Stimulated activated naive CD8-positive, alpha-beta T cell treated with anti-CD3 and anti-CD28 coated beads, Interleukin-15, Interleukin-2, amounts not matched to agents 100 U/mL and 50 U/mL, for 24 hours (primary cell): ENCODE data around the gene SERINC5.
A peak's percentile ranks its signal among the peaks of the same experiment; 100 is the strongest.
"Not testable (repeated sequence)": the region's sequence is repeated elsewhere in the genome, so short reads cannot be mapped to it uniquely, and the experiment has no call there.

Experiments
- ATAC-seq: fragments of 150-1000 bp; cut with Tn5 transposase; one replicate; pipeline ENCODE4 v1.10.0; 2021
- DNase-seq: peaks from one replicate; pipeline ENCODE4 v3.0.0; 2021

The SERINC5 gene

DNA sequence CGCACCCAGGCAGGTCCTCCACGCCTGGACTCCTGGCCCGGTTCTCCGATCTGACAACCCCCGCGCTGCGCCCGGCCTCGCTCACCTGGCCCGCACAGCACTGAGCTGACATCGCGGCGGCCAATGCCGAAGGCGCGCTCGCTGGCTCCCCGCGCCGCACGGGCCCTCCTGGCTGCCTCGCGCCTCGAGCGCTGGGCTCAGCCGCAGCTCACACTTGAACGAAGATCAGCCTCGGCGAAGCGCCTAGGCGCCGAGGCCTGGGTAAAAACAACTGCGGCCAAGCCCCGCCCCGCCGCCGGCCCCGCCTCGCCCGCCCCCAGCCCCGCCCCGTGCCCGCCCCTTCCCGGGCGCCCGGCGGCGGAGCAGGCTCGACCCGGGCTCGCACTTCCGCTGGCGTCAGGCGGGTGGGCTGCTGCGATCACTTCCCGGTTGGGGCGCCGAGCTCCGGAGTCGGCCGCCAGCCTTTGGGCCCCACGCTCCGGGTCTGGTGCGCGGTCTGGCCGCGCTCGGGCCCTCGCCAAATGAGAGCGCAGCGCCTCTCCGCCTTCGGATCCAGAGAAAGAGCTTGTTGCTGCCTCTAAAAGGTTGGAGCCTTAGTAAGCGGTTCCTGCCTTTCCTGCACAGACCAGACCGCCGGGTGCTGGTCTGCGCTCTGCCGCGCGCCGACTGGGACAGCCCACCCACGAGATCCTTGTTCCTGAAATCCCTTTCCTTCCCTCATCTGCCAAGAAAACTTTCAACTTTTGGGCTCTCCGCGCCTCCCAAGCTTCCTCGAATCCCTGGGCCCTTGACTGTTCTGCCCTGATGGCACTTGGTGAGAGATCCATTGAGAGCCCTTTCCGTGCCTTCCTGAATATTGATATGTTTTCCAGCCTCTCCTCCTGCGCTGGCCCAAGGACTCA lies at the start of gene SERINC5:
Gene SERINC5, minus strand, starts transcription at position 238 of the 902 bp plus-strand sequence. Its CDS starts 126 bp downstream, at position 112.
- DNase-seq (peak; percentile 89), ATAC-seq (peak; percentile 85)

DNA sequence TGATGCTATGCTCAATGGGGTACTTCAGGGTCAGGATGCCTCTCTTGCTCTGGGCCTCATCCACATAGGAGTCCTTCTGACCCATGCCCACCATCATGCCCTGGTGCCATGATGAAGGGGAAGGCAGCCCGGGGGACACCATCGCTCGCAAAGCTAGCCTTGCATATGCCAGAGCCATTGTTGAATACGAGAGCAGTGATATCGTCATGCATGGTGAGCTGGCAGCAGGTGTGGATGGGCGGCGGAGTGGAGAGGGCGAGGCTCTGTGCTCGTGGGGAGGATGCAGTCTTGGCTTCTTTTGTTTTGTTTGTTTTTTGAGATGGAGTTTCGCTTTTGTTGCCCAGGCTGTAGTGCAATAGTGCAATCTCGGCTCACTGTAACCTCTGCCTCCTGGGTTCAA lies 46.8 kb upstream of the SERINC5 start:
- ATAC-seq (no peak), DNase-seq (no peak)

DNA sequence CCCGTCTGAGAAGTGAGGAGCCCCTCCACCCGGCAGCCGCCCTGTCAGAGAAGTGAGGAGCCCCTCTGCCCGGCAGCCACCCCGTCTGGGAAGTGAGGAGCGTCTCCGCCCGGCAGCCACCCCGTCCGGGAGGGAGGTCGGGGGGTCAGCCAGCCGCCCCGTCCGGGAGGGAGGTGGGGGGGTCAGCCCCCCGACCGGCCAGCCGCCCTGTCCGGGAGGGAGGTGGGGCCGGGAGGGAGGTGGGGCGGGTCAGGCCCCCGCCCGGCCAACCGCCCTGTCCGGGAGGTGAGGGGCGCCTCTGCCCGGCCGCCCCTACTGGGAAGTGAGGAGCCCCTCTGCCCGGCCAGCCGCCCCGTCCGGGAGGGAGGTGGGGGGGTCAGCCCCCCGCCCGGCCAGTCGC lies 45.5 kb upstream of the SERINC5 start:
- ATAC-seq, DNase-seq: not testable (repeated sequence)

DNA sequence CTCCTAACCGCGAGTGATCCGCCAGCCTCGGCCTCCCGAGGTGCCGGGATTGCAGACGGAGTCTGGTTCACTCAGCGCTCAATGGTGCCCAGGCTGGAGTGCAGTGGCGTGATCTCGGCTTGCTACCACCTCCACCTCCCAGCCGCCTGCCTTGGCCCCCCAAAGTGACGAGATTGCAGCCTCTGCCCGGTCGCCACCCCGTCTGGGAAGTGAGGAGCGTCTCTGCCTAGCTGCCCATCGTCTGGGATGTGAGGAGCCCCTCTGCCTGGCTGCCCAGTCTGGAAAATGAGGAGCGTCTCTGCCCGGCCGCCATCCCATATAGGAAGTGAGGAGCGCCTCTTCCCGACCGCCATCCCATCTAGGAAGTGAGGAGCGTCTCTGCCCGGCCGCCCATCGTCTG lies 44.9 kb upstream of the SERINC5 start:
- not testable (repeated sequence) for ATAC-seq, DNase-seq

DNA sequence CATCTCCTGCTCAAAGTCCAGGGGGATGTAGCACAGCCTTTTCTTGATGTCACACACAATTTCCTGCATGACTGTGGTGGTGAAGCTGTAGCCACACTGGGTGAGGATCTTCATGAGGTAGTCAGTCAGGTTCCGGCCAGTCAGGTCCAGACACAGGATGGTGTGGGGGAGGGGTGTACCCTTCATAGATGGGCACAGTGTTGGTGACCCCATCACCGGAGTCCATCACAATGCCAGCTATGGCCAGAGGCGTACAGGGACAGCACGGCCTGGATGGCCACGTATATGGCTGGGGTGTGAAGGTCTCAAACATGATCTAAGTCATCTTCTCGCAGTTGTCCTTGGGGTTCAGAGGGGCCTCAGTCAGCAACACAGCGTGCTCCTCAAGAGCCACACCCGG lies 44.3 kb upstream of the SERINC5 start:
- DNase-seq (no peak), ATAC-seq (no peak)

DNA sequence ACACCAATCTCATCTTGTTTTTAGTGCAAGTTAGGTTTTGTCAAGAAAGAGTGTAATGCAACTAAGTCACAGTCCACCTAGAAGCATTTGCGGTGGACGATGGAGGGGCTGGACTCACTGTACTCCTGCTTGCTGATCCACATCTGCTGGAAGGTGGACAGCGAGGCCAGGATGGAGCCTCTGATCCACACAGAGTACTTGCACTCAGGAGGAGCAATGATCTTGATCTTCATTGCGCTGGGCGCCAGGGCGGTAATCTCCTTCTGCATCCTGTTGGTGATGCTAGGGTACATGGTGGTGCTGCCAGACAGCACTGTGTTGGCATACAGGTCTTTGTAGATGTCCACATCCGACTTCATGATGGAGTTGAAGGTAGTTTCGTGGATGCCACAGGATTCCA lies 43.8 kb upstream of the SERINC5 start:
- DNase-seq (no peak), ATAC-seq (no peak)

DNA sequence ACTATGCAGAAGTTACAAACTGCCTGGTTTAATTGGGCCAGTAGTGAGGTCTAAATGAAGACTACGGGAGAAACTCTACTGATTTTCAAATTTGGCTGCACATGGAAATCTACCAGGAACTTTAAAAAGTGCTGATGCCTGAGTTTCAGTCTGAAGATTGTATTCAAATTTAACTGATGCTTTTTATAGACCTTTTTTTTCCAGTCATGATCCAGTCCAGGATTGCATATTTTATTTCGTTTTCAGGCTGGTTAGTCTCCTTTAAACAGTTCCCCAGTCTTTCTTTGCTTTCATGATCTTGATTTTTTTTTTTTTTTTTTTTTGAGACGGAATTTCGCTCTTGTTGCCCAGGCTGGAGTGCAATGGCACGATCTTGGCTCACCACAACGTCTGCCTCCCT lies 40.3 kb upstream of the SERINC5 start:
- ATAC-seq: no peak
- DNase-seq: no peak

DNA sequence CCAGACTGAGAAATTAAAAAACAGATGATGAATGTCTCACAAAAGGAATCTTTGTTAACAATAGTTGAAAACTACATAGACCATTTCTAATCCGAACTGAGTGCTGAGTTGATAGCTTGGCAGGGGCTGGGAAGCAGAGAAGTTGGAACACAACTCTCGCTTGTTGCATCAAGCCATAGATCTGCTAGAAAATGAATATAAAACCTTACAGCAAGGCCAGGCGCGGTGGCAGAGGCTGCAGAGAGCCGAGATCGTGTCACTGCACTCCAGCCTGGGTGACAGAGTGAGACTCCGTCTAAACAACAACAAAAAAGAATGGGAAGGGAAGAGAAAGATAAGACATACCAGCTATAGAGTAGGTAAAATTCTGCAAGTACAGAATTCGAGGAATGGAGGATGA lies 35.9 kb upstream of the SERINC5 start:
- no peak for DNase-seq
- no peak for ATAC-seq

DNA sequence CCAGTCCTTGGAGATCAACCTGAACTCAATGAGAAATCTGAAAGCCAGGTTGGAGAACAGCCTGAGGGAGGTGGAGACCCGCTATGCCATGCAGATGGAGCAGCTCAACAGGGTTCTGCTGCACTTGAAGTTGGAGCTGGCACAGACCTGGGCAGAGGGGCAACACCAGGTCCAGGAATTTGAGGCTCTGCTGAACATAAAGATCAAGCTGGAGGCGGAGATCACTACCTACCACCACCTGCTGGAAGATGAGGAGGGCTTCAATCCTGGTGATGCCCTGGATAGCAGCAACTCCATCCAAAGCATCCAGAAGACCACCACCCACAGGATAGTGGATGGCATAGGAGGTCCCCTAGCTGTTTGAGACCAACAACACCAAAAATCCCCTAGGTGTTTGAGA lies 33.5 kb upstream of the SERINC5 start:
- ATAC-seq: no peak
- DNase-seq: no peak

DNA sequence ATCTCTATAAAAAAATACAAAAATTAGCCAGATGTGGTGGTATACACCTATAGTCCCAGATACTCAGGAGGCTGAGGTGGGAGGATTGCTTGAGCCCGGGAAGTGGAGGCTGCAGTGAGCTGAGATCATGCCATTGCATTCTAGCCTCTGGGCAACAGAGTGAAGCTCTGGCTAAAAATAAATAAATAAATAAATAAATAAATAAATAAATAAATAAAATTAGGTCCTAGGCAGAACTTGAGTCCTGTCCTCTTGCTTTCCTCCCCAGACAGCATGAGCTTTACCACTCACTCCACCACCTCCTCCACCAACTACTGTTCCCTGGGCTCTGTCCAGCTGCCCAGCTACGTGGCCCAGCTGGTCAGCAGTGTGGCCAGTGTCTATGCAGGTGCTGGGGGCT lies 32.3 kb upstream of the SERINC5 start:
- no peak for DNase-seq

DNA sequence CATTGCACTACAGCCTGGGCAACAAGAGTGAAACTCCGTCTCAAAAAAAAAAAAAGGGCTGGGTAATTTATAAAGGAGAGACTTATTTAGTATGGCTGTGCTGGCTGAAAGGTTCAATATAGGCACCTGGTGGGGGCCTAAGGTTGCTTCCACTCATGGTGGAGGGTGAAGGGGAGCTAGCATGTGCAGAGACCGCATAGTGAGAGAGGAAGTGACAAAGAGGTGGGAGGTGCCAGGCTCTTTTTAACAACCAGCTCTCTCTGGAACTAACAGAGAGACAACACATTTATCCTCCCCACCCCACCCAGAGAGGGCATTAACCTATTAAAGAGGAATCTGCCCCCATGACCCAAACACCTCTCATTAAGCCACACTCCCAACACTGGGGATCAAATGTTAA lies 28.9 kb upstream of the SERINC5 start:
- peak; percentile 30 for DNase-seq

More for the DNA sequence above, 32.3 kb upstream of the SERINC5 start:
- ATAC-seq: no peak

DNA sequence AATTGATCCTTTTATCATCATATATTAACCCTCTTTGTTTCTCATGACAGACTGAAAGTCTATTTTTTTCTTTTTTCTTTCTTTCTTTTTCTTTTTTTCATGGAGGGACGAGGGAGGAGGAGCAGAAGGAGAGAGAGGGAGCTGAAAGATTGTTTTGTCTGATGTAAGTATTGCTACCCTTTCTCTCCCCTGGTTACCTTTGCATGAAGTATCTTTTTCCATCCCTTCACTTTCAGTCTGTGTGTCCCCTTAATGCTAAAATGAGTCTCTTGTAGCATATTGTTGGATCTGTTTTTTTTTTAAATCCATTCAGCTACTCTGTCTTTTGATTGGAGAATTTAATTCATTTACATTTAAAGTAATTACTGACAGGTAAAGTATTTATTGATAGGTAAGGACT lies 27.5 kb upstream of the SERINC5 start:
- DNase-seq (no peak), ATAC-seq (peak; percentile 68)

More for the DNA sequence above, 28.9 kb upstream of the SERINC5 start:
- peak; percentile 83 for ATAC-seq

DNA sequence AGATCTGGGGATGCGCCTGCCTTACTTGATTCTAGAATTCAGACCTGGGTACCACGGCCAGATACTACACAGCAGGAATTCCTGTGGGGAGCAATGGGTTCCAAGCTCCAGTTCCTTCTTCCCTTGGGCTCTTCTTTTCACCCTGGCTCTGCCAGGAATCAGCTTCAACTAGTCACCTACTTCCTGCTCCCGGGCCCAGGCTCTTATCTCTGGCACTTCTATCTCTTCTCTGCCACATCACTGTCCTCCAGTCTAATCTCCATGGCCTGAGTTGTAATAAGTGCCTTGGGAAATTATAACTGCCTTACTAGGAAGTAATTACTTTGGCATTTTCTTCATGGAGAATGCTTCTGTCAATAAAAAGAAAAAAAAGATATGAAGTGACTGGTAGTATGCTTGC lies 26.2 kb upstream of the SERINC5 start:
- DNase-seq: no peak
- no peak for ATAC-seq

DNA sequence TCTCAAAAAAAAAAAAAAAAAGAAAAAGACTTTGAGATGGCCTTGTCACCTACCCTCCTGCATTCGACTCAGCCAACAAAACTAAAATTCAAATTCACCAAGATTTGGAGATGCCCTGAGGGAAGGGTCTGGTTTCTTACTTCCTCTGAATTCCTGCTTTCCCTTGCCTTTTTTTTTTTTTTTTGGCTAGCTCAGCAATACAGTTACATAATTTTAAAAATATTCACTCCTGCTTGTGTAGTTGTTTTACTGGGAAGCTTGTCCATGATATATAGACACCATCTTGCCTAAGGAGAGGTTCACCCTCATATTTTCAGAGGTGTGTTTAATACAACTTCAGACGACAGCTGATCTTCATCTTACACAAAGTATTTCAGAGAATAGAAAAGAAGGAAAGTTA lies 21.3 kb upstream of the SERINC5 start:
- no peak for DNase-seq
- no peak for ATAC-seq

DNA sequence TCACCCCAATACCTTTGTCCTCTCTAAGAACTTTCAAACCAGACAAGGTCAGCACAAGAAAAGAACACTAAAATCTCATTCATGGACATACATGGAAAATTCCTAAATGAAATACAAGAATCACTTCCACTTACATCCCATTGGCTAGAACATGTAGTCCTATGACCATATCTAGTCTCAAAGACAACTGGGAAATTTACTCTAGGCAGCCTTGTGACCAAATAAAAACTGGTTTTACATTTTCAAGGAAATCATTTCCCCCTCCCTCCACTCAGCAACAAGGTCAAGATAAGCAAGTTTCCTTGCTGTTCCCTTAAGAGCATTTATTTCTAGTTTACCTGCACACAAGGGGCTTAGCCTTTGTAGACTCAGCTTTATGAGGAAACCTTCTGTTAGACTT lies 20.3 kb upstream of the SERINC5 start:
- no peak for DNase-seq
- no peak for ATAC-seq

DNA sequence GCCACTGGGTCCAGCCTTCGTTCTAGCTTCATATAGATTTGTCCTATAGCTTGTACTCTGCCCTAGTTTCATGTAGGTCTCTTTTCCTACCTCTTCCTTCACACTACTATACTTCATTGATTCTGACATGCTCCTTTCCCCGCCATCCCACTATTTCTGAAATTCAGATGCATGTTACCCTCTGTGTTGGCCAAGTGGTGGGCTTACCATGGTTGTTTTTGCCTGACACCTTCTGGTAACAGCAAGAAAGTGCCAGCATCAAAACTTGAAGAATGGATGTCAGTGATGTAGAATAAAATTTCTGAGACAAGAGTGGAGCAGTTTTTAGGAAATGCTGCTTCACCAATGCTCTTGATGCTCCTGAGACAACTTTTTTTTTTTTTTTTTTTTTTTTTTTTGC lies 19.5 kb upstream of the SERINC5 start:
- DNase-seq: no peak
- ATAC-seq: peak; percentile 68

DNA sequence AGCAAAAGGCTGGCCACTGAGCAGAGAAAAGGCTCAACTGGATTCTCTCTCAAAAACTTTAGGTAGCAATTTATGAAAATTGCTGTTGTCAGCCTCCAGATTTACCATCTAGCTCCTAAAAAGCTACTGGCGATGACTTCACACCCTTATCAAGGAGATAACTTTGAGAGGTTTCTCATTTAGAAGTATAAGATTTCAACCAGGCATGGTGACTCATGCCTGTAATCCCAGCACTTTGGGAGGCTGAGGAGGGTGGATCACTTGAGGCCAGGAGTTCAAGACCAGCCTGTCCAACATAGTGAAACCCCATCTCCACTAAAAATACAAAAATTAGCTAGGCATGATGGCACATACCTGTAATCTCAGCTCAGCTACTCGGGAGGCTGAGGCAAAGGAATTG lies 14.7 kb upstream of the SERINC5 start:
- ATAC-seq, DNase-seq: not testable (repeated sequence)

DNA sequence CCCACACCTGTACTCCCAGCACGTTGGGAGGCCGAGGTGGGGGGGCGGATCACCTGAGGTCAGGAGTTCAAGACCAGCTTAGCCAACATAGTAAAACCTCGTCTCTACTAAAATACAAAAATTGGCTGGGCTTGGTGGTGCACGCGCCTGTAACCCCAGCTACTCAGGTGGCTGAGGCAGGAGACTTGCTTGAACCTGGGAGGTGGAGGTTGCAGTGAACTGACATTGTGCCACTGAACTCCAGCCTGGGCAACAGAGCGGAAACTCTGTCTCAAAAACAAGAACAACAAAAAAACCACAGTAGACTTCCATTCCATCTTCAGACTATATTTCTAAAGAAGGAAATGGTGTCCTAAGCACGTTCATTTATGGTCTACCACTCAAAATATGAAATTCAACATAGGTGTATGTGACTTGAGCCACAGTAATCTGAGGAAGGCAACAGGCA lies 14.2 kb upstream of the SERINC5 start:
- ATAC-seq (peak; percentile 53), DNase-seq (no peak)

DNA sequence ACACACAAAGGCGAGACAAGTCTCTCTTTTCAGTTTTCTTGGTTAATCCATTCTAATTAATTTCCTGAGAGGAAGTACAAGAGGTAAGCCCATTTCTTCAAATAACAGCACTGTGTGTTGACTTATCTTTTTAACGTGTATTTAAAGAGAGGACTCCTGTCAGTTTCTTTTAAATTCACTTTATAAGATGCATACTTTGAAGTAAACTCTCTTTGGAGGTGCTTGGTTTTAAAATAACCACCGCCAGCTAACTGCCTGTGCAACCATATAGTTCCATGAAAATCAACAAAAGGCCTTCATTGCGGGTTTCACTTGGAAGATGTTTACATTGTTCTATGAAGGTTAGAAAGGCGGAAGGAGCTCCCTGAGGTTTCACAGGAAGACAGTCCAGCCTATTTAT lies 13.1 kb upstream of the SERINC5 start:
- no peak for ATAC-seq

DNA sequence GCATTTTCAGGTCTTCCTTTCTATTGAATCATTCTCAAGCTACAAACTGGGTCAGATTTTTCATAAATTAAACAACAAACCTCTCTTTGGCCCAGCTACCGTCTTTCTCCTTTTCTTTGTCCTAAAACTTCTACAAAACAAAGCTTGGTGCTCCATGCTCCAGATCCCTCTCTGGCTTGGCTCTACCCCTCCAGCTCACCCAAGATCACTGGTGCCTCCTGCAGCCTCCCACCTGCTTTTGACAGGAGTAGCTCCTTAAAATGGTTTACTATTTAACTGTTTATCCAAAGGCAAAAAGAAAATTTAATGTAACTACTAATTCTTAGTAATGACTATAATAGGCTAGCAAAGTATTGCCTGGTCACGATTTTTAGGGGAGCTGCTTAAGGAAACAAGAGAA lies 10.7 kb upstream of the SERINC5 start:
- DNase-seq (no peak), ATAC-seq (no peak)

More for the DNA sequence above, 13.1 kb upstream of the SERINC5 start:
- DNase-seq: no peak

DNA sequence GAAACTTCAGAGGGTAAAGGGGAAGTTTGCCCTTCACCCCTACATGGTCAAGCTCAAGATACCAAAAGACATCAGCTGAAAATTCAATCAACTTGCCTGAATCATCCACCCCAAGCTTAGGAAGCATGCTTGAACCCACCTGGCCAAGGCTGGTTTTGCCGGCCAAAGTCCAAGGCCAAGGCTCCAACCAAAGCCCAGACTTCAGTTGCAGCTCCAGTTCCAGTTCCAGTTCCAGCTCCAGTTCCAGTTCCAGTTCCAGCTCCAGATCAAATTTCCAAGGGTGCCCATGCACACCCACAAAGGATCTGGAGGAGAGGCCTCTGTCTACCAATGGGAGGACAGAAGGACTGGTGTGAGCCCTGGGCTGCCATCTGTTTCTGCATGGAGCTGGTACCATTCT lies 4.6 kb upstream of the SERINC5 start:
- ATAC-seq (no peak), DNase-seq (no peak)

DNA sequence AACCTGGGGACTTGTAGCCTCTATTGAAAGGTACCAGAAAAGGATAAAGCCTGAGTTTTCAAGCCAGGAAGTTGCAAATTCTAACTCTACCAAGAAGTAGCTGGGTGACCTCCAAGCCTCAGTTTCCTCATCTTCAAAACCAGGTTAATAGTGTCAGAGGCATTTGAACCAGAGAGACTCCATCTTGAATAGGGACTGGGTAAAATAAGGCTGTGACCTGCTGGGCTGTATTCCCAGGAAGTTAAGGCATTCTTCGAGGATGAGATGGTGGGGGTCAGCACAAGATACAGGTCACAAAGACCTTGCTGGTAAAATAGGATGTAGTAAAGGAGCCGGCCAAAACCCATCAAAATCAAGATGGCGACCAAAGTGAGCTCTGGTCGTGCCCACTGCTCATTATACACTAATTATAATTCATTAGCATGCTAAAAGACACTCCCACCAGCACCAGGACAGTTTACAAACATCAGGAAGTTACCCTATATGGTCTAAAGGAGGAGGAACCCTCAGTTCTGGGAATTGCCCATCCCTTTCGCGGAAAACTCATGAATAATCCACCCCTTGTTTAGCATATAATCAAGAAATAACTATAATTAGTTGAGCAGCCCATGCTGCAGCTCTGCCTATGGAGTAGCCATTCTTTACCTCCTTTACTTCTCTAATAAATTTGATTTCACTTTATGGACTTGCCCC lies 3.8 kb upstream of the SERINC5 start:
- ATAC-seq (no peak), DNase-seq (no peak)

DNA sequence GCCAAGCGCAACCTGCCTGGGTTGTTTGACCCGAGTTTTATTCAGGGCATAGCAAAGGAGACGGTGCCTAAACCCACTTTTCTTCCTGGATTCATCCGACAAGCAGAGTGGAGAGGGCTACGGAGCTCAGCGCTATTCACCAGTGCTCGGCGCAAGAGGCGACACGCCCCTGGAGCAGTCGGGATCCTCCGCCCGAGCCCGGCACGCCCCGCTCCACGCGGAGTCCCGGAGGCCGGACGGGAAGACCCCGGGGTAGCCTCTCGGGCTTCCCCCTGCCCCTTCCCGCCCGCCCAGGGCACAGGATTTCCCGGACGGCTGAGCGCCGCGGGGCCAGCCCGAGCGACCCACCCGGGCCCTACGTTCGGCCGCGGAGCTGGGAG lies 427 bp downstream of the SERINC5 start:
- DNase-seq (peak; percentile 68), ATAC-seq (peak; percentile 45)
